Liver (tissue), 3 donors: Measurements from ENCODE around the gene FAM227B.

Source experiments
- EGR1 ChIP-seq, 2 donors: IDR thresholded peaks; 2 replicates each; pipeline ENCODE4 v1.6.1; 2016 to 2018; ENCODE audit warnings: antibody characterized with exemption in 2 of 2, low read depth in 2 of 2
- FOXA1 ChIP-seq: IDR thresholded peaks from 2 replicates; pipeline ENCODE4 v1.6.1; 2016; ENCODE audit warnings: antibody characterized with exemption
- GABPA ChIP-seq, 2 donors: IDR thresholded peaks in 1 of 2; conservative IDR thresholded peaks in 1 of 2; 2 replicates each; pipeline ENCODE4 v1.6.1; 2016; ENCODE audit warnings: antibody characterized with exemption in 2 of 2, mild to moderate bottlenecking in 1 of 2, moderate library complexity in 1 of 2
- SP1 ChIP-seq: IDR thresholded peaks from 2 replicates; pipeline ENCODE4 v1.6.1; 2018; ENCODE audit warnings: antibody characterized with exemption, mild to moderate bottlenecking
- TAF1 ChIP-seq: conservative IDR thresholded peaks from 2 replicates; pipeline ENCODE4 v1.6.1; 2016; ENCODE audit warnings: antibody characterized with exemption, mild to moderate bottlenecking
- TF ChIP-seq, protein P1 (sequence below): fragments of 150-350 bp; IDR thresholded peaks from 2 replicates; pipeline ENCODE4 v1.5.1; 2017; ENCODE audit warnings: improper control_type of control experiment, low read depth, low read length; ENCODE audit not compliant: missing input control
- TF ChIP-seq, protein P2 (sequence below): IDR thresholded peaks from 2 replicates; pipeline ENCODE4 v1.6.1; 2016; ENCODE audit warnings: antibody characterized with exemption, mild to moderate bottlenecking
- TF ChIP-seq, protein P3 (sequence below): IDR thresholded peaks from 2 replicates; pipeline ENCODE4 v1.6.1; 2016; ENCODE audit warnings: antibody characterized with exemption
- TF ChIP-seq, protein P4 (sequence below): IDR thresholded peaks from 2 replicates; pipeline ENCODE4 v1.6.1; 2016; ENCODE audit warnings: antibody characterized with exemption
- donor health status: healthy.
- donor health status: healthy.

DNA sequence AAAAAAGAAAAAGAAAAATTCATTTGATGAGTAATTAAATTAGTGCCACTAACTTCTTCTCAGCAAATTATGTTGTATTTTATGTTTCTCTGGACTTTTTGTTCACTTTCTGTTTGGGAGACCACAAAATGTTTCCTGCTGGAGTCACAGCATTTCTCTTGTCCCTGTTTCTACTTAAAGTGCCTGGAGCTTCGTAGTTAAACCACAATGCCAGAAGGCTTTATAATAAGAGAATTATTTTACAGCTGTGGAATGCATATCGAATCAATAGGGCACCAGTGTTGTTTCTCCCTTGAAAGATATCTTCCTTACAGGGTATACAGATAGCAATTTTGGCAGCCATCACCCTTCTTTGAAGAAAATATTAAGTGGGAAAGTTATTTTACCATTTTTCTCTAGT is 3.4 kb upstream of the FAM227B start:
- TF ChIP-seq, protein P1, sequence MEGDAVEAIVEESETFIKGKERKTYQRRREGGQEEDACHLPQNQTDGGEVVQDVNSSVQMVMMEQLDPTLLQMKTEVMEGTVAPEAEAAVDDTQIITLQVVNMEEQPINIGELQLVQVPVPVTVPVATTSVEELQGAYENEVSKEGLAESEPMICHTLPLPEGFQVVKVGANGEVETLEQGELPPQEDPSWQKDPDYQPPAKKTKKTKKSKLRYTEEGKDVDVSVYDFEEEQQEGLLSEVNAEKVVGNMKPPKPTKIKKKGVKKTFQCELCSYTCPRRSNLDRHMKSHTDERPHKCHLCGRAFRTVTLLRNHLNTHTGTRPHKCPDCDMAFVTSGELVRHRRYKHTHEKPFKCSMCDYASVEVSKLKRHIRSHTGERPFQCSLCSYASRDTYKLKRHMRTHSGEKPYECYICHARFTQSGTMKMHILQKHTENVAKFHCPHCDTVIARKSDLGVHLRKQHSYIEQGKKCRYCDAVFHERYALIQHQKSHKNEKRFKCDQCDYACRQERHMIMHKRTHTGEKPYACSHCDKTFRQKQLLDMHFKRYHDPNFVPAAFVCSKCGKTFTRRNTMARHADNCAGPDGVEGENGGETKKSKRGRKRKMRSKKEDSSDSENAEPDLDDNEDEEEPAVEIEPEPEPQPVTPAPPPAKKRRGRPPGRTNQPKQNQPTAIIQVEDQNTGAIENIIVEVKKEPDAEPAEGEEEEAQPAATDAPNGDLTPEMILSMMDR = no peak
- TF ChIP-seq, protein P2, sequence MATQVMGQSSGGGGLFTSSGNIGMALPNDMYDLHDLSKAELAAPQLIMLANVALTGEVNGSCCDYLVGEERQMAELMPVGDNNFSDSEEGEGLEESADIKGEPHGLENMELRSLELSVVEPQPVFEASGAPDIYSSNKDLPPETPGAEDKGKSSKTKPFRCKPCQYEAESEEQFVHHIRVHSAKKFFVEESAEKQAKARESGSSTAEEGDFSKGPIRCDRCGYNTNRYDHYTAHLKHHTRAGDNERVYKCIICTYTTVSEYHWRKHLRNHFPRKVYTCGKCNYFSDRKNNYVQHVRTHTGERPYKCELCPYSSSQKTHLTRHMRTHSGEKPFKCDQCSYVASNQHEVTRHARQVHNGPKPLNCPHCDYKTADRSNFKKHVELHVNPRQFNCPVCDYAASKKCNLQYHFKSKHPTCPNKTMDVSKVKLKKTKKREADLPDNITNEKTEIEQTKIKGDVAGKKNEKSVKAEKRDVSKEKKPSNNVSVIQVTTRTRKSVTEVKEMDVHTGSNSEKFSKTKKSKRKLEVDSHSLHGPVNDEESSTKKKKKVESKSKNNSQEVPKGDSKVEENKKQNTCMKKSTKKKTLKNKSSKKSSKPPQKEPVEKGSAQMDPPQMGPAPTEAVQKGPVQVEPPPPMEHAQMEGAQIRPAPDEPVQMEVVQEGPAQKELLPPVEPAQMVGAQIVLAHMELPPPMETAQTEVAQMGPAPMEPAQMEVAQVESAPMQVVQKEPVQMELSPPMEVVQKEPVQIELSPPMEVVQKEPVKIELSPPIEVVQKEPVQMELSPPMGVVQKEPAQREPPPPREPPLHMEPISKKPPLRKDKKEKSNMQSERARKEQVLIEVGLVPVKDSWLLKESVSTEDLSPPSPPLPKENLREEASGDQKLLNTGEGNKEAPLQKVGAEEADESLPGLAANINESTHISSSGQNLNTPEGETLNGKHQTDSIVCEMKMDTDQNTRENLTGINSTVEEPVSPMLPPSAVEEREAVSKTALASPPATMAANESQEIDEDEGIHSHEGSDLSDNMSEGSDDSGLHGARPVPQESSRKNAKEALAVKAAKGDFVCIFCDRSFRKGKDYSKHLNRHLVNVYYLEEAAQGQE = no peak
- TF ChIP-seq, protein P3, sequence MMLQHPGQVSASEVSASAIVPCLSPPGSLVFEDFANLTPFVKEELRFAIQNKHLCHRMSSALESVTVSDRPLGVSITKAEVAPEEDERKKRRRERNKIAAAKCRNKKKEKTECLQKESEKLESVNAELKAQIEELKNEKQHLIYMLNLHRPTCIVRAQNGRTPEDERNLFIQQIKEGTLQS = no peak
- TF ChIP-seq GABPA (IDR thresholded peaks at IDR 0.05 in 1 of 2, conservative IDR thresholded peaks at IDR 0.05 in 1 of 2) (no peak), FOXA1 (no peak), EGR1 (IDR thresholded peaks at IDR 0.05; ENCODE audit: low read depth in 2 of 2) (no peak), SP1 (no peak), TAF1 (no peak)
- TF ChIP-seq, protein P4, sequence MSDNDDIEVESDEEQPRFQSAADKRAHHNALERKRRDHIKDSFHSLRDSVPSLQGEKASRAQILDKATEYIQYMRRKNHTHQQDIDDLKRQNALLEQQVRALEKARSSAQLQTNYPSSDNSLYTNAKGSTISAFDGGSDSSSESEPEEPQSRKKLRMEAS = no peak
